ENCODE results near the gene NDUFB7.
"Not testable (repeated sequence)": the region's sequence is repeated elsewhere in the genome, so short reads cannot be mapped to it uniquely, and the experiment has no call there.

NDUFB7 gene

DNA sequence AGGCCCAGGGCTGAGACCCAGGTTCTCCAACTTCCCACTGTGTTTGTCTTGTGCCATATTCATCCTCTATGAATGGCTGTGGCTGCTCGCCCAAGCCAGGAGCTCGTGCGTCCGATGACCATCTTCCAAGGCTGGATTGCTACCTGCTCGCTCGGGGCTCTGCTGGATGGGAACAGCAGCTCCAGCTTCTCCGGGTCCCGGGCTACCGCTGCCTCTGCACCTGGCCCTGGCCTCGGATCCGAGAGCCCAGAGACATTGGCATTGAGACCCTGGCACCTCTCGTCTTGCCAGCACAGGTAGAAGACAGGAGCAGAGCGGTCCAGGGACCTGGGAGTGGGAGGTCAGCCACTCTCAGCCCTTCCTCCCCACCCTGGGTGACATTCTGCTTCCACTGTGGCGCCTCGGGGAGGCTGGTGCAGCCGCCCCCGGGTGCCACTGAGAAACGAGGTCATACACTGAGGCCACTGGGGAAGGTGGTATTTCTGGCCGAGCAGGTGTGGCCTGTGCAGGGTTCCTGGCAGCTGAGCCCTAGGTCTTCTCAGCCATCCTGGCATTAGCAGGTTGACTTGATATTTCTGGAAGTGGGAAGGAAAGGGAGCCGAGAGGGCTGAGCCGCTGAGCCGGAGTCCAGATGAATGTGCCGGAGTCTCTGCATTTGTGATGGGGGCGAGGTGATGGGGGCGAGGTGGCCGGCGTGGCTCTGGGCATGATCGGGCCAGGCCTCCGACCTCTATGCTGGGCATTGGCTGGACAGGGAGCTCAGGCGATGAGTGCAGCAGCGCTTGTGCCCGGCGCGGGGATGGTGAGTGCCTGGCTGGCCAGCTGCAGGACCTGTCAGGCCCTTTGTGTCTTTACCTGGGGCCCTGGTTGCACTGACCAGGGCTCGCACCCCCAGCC, 18.6 kb downstream of the NDUFB7 start:
- no peak for DNase-seq

DNA sequence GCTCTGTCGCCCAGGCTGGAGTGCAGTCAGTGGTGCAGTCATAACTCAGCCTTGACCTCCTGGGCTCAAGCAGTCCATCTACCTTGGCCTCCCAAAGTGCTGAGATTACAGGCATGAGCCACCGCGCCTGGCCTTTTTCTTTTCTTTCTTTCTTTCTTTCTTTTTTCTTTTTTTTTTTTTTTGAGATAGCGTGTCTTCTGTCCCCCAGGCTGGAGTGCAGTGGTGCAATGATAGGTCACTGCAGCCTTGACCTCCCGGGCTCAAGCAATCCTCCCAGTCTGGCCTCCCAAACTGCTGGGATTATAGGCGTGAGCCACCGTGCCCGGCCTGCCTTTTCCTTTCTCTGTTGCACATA, 19.9 kb downstream of the NDUFB7 start:
- DNase-seq = not testable (repeated sequence)

DNA sequence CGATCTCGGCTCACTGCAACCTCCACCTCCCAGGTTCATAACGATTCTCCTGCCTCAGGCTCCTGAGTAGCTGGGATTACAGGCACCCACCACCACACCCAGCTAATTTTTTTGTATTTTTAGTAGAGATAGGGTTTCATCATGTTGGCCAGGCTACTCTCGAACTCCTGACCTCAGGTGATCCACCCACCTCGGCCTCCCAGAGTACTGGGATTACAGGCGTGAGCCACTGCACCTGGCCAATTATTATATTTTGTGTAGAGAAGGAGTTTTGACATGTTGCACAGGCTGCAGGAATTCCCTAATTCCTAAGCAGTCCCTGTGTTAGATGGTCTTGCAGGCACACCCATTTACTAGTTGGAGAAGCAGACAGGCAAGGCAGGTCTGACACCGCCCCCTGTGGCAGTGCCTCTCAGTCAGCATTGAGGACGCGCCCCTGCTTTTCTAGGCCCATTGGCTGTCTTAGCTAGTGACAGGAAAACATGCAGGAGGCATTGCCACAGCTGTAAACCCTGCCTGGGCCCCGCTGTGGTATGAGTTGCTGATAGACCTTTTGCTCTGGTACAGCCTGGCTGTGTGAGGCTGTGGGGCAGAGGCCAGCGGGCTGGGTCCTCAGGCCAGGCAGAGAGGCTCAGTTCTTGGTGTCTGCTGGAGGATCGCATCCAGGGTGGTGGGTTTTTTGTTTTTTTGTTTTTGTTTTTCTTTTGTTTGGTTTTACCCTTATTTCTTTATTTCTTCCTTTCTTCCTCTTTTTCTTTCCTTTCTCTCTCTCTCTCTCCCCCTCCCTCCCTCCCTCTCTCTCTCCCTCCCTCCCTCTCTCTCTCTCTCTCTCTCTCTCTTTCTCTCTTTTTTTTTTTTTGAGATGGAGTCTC, 20.5 kb downstream of the NDUFB7 start:
- peak; percentile 96 for DNase-seq

DNA sequence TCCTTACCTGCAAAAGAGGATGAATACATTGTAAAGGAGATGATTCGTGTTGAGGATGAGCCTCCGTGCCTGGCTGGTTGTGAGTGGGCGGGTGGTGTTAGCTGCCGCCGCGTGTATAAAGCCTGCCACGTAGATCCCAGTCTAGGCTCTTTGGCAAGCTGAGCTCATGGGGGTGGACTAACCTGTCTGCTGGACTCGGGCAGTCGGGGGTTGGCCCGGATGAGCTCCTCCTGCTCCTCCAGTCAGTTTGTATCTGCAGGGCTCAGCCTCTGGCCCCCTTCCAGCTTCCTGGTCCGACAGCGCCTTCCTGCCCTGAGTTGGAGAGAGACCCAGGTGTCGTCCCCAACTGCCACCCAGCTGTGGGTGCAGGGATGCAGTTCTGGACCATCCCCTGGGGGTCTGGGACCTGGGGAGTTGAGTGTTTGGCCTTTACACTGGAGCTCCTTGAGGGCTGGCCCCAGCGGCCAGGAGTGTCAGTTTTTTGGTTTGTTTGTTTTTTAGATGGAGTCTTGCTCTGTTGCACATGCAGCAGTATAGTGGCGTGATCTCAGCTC, 21.6 kb downstream of the NDUFB7 start:
- DNase-seq = no peak

- no peak for DNase-seq
Measured at GRCh38 chr19:14545716-14546082, 26.2 kb downstream of the NDUFB7 start.

DNA sequence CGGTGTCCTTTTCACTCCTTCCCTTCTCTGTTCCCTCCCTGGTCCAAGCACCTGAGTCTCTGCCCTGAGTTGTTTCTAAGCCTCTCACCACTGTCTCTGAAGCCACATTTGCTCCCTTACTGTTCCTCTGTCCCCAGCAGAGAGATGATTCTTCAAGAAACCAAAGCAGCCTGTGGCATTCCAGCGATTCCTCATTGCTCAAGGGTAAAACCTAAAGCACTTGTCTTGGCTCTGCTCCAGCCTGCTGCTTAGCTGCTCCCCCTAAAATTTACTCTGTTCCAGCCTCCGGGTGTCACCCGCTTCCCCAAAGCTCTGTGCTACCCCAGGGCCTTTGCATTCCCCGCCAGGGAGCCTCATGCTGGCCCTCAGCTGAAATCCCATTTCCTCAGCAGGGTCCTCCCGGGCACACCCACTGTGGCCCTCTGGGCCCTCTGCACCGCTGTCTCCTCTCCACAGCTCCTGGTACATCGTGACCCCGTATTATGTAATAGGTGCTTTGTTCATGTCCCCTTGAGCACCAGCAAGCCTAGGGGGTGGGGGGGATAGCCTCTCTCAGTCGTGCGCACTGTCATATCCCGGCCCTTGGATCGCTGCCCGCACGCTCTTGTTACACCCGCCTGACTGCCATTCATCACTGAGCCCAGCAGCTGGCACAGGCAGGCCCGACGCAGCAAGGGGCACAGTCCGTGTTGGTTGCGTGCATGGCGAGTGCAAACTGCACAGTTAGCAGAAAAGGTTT, 26.7 kb downstream of the NDUFB7 start:
- DNase-seq = no peak

GRCh38 chr19:14544047-14544446, 27.8 kb downstream of the NDUFB7 start:
- no peak for DNase-seq

DNA sequence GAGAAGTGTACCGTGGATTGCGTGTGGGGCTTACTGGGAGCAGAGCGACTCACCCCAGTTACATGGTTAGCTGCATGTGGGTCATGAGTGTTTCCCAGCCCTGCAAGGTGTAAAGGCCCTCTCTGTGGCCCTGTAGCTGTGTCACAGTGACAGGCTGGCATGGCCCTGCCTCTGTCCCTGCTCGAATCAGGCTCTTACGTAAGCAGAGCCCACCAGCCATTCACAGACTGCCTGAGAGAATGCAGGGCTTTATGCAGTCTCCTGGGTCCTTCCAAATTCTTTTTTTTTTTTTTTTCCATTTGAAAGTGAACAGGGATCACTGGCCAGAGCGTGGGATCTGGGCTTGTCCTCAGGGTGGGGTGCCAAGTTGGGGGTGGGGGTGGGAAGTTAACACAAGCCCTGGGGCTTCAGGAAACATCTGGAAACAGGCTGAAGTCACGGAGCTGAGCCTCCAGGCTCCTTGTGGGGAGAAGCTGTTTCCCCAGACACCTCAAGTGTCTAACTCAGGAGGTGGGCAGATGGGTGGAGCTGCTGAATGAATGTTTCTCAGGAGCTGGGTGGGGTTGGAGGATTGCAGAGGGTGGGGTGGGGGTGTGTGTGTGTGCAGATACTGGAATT, 29.0 kb downstream of the NDUFB7 start:
- peak; percentile 86 for DNase-seq

DNA sequence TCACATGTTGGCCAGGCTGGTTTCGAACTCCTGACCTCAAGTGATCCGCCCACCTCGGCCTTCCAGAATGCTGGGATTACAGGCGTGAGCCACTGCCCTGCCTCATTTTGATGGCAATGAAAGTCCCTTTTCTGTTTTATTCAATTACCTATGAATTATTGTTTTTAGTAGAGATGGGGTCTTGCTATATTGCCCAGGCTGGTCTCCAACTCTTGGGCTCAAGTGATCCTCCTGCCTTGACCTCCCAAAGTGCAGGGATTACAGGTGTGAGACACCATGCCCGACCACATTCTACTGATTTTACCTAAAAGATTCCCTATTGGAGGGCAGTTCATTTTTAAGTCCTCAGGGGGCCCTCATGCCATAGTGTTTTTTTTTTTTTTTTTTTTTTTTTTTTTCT, 29.9 kb downstream of the NDUFB7 start:
- DNase-seq = not testable (repeated sequence)

DNA sequence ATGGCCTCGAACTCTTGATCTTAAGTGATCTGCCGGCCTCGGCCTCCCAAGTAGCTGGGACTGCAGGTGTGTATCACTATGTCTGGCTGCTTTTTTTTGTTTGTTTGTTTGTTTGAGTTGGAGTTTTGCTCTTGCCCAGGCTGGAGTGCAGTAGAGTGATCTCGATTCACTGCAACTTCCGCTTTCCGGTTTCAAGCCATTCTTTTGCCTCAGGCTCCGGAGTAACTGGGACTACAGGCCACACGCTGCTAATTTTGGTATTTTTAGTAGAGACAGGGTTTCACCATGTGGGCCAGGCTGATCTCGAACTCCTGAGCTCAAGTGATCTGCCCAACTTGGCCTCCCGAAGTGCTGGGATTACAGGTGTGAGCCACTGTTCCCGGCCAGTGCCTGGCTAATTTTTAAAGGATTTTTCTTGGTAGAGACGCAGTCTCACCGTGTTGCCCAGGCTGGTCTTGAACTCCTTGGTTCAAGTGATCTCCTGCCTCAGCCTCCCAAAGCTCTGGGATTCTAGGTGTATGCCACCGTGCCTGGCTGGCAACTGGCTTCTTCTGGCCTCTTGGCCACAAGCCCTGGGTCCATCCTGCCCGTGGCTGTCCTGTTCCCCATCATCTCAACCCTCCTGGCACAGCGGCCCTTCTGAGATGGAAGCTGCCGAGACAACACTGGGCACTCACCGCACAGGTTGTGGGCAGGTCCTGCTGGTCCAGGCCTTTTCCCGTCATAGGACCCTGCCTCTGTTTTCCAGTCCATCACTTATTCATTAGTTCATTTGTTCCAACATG, 30.9 kb downstream of the NDUFB7 start:
- DNase-seq = peak; percentile 88

DNA sequence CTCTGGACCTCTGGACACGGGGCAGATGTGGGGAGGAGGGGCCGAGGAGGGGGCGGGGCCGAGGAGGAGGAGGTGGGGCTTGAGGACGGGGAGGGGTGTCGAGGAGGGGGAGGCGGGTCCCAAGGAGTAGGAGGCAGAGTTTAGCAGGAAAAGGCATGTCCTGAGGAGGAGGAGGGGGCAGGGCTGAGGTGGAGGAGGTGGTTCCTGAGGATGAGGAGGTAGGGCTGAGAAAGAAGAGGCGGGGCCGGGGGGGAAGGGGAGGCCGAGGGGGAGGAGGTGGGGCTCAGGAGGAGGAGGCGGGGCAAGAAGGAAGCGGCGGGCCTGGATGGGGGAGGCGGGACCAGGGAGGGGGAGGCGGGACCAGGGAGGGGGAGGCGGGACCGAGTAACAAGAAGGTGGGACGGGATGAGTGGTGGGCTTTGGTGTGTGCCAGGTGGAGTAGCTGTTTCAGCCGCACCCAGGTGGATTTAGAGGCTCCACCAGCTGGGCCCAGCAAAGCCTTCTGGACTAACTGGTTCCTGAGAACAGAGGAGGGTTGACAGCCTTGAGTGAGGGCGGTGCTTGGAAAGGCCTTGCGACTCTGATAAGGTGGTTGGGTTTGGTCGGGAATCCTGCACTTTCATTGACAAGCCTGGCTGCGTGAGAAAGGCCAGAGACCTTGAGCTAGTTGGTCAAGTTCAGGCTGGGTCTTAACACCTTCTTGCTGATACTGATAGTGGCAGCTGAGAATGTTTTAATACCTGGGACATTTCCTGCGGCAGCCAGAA, 34.8 kb downstream of the NDUFB7 start:
- DNase-seq = no peak

DNA sequence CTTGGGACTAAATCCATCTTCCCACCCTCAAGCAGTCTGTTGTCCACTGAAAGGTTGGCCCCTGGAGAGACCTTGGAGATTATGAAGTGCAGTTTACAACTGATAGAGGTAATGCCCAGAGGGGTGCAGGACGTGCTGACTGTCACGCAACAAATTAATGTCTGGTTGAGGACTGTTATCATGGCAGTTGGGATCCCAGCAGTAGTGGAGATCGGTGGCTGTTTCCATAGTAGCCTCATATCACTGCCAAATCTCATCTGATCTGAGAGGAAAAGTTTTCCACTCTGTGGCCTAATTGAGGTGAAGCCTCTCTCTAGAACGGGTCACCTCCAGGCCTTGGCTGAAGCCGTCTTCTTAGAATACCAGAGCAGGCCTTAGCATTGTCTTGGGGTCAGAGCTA, 38.4 kb downstream of the NDUFB7 start:
- DNase-seq = no peak

DNA sequence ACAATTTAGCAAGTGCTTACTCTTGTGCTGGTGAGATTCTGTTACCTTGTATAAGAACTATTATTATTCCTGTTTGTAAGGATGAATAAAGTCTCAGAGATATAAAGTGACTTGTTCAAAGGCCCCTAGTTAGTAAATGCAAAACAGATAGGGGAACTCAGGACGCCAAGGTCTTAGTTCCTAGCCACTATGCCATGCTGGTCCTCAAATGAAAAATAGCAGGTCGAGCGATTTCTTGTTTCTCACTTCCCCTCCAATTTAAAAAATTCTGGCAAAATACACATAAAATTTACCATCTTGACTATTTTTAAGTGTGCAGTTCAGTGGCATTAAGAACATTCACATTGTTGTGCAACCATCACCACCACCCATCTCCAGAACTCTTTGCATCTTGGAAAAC, 41.4 kb downstream of the NDUFB7 start:
- peak; percentile 88 for DNase-seq

DNA sequence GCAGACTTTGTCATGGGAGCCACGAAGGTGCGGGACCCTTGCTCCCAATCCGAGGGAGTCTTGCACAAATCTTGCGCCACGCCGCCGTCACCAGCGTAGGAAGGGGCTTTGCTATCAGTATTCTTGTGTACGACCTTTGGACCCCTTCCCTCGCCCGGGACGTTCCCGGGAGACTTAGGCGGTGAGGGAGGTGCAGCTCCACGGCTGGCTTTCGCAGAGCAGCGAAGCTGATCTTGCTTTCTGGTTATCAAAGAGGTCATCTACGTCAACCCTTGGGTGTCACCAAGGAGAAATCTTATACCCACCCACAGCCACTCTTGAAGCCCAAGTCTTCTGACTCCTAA, 41.9 kb downstream of the NDUFB7 start:
- peak; percentile 52 for DNase-seq

- DNase-seq = peak; percentile 100
Measured at GRCh38 chr19:14529254-14530004, 42.4 kb downstream of the NDUFB7 start, which contains the start of gene TECR. TSS of gene TECR (plus strand) at chr19:14529594. CDS start at chr19:14529697, 103 bp downstream.

DNA sequence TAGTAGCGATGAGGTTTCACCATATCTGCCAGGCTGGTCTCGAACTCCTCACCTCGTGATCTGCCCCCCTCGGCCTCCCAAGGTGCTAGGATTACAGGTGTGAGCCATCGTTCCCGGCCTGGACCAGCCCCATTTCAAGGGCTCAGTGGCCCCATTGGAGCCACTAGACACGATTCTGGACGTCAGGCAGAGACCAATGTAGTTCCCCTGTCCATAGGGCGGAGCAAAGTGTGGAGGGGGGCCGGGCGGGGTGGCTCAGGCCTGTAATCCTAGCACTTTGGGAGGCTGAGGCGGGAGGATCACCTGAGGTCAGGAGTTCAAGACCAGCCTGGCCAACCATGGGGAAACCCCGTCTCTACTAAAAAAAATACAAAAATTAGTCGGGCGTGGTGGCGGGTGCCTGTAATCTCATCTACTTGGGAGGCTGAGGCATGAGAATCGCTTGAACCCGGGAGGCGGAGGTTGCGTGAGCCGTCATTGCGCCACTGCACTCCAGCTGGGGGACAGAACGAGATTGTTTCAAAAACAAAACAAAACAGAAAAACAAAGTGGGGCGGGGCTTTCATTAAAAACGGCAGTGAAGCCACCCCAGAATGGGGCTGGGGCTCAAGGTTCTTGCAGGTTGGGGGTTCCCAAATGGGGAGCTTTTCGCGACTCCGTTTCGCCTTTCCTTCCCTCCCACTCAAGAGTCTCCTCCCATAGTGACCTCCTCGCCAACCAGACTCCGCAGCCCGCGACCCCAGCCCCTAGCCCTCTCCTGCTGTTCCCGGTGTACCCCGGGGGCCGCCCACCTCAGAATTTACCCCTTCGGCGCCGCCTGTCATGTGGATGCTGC, 43.2 kb downstream of the NDUFB7 start:
- DNase-seq = peak; percentile 35

DNA sequence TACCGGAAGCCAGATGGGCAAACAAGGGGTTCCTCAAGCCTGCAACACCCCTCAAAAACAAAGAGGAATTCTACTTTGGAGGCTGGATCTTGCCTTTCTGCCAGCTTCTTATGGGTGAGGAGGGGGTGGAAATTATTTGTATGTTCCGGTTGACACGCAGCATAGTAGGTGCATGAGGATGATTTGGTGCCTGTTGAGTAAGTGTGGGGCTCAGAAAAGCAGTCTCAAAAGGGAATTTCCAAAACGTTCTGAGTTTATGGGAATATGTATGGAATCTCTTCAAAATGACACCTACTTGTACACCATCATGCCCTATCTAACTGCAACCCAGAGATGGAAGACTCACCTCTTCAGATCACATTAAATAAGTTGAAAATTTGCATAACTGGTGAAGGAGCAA, 45.4 kb downstream of the NDUFB7 start:
- DNase-seq = no peak

DNA sequence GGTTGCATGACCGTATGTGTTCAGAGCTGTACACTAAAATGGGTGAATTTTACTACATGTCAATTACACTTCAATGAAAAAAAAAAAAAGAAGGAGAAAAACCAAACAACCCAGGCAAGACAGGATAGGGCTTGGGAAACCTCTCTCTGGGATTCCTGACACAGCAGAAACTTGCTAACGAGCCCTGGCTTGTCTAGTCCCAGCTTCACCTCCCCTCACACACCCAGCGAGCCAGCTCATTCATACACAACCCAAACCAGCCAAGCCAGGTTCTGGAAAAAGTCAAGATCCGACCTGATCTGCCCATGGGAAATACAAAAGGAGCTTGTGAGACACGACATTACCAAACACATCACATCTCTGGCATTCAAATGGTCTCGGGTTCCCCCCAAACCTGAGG, 46.1 kb downstream of the NDUFB7 start:
- no peak for DNase-seq

DNA sequence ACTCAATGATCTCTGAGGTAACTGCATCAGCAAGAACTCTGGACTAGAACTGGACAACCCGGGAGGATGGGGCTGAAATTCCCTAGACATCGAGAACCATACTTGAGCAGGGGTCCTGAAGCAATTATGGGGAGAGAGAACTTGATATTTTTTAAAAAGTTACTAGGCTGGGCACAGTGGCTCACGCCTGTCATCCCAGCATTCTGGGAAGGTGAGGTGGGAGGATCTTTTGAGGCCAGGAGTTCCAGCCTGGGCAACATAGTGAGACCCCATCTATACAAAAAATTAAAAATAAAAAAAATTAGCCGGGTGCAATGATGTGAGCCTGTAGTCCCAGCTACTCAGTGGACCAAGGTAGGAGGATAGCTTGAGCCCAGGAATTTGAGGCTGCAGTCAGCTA, 51.3 kb downstream of the NDUFB7 start:
- DNase-seq = no peak
